Hepatocyte (in vitro differentiated cells): ENCODE results near the gene ABR. TPM values are rescaled to one million over a fixed set of nuclear protein-coding genes. Genes with fewer than 3 reads are reported as not detected.

Source experiments
- DNase-seq: peaks from one replicate; pipeline ENCODE4 v3.0.0-alpha.2; 2016; ENCODE audit warnings: low spot score
- H2AFZ ChIP-seq: fragments of 200-600 bp; sonication (generic); 2 replicates; pipeline ENCODE4 v1.6.0; 2016; ENCODE audit warnings: antibody characterized with exemption, mild to moderate bottlenecking
- H3K27ac ChIP-seq: fragments of 200-600 bp; sonication (generic); 2 replicates; pipeline ENCODE4 v1.5.1; 2016; ENCODE audit warnings: mild to moderate bottlenecking
- H3K27me3 ChIP-seq: fragments of 200-600 bp; sonication (generic); 2 replicates; pipeline ENCODE4 v1.6.1; 2016
- H3K36me3 ChIP-seq: fragments of 200-600 bp; sonication (generic); replicated peaks from 2 replicates; pipeline ENCODE4 v1.5.1; 2016; ENCODE audit warnings: low read depth; ENCODE audit not compliant: insufficient read depth
- H3K4me1 ChIP-seq: fragments of 200-600 bp; sonication (generic); 2 replicates; pipeline ENCODE4 v1.5.1; 2016; ENCODE audit warnings: mild to moderate bottlenecking, moderate library complexity; ENCODE audit not compliant: insufficient read depth
- H3K4me2 ChIP-seq: fragments of 200-600 bp; sonication (generic); 2 replicates; pipeline ENCODE4 v1.6.0; 2016
- H3K4me3 ChIP-seq: fragments of 200-600 bp; sonication (generic); 2 replicates; pipeline ENCODE4 v1.5.1; 2016; ENCODE audit warnings: mild to moderate bottlenecking
- H3K79me2 ChIP-seq: fragments of 200-600 bp; sonication (generic); 2 replicates; pipeline ENCODE4 v1.6.0; 2017; ENCODE audit warnings: mild to moderate bottlenecking
- H3K9me2 ChIP-seq: fragments of 200-600 bp; sonication (generic); replicated peaks from 2 replicates; pipeline ENCODE4 v1.6.0; 2017; ENCODE audit warnings: mild to moderate bottlenecking; ENCODE audit not compliant: insufficient read depth
- H3K9me3 ChIP-seq: fragments of 200-600 bp; sonication (generic); 2 replicates; pipeline ENCODE4 v1.5.1; 2016; ENCODE audit warnings: low read depth, mild to moderate bottlenecking
- H4K20me1 ChIP-seq: fragments of 200-600 bp; sonication (generic); 2 replicates; pipeline ENCODE4 v1.6.0; 2016; ENCODE audit warnings: mild to moderate bottlenecking; ENCODE audit not compliant: insufficient read depth, poor library complexity, severe bottlenecking
- CTCF ChIP-seq: fragments of 200-600 bp; sonication (generic); IDR thresholded peaks from 2 replicates; pipeline ENCODE4 v1.5.1; 2016; ENCODE audit warnings: antibody characterized with exemption, mild to moderate bottlenecking; ENCODE audit not compliant: poor library complexity
- EZH2 ChIP-seq: fragments of 200-600 bp; sonication (generic); IDR thresholded peaks from 2 replicates; pipeline ENCODE4 v1.6.1; 2016; ENCODE audit warnings: antibody characterized with exemption, mild to moderate bottlenecking, borderline replicate concordance
- EZH2phosphoT487 ChIP-seq: fragments of 200-600 bp; sonication (generic); IDR thresholded peaks from one replicate; pipeline ENCODE4 v1.6.1; 2018; ENCODE audit warnings: antibody characterized with exemption, mild to moderate bottlenecking, low read depth, moderate library complexity; ENCODE audit not compliant: unreplicated experiment, severe bottlenecking
- WGBS: methylation state at CpG from one replicate; pipeline ENCODE4 v1.1.6; 2016; ENCODE audit warnings: low lambda C conversion rate; ENCODE audit errors: missing lambda C conversion rate; 5-methylcytosine and 5-hydroxymethylcytosine counted together
- polyA plus RNA-seq: library from polyadenylated mRNA; unstranded; fragments of >200 nt; fragmentation: Nextera tagmentation; extraction: Ambion mirVana; gene quantifications from 2 replicates; pipeline ENCODE4 v1.2.1, GENCODE V29; 2016
- total RNA-seq: library from RNA; depleted of rRNA; stranded (reverse); fragments of >200 nt; gene quantifications from 2 replicates; pipeline ENCODE4 v1.2.3, GENCODE V29; 2014

ABR gene
- total and polyA plus RNA-seq, 2 experiments from 2014 or later, result 26.8 to 51.5 TPM

- Histone ChIP-seq H3K4me3 (no peak overlapping the region), H3K4me1 (no peaks in the 10 kb centered on the region), H3K36me3 (no peaks in the 10 kb centered on the region), H3K9me2 (no peaks in the 10 kb centered on the region), H3K79me2 (no peaks in the 10 kb centered on the region), H3K4me2 (no peak overlapping the region), H4K20me1 (no peaks in the 10 kb centered on the region), H2AFZ (no peak overlapping the region), H3K9me3 (no peaks in the 10 kb centered on the region), H3K27ac (no peak overlapping the region), H3K27me3 (no peaks in the 10 kb centered on the region)
- no peak for TF ChIP-seq EZH2
- TF ChIP-seq CTCF, result peak; percentile 41
- no peak for TF ChIP-seq EZH2phosphoT487
- WGBS, result 94% methylated on average over 13 of the region's 18 CpGs
- peak; percentile 58 for DNase-seq
Measured at GRCh38 chr17:1058423-1059130, 121.2 kb downstream of the ABR start.

- no peaks in the 10 kb centered on the region for H3K27me3 ChIP-seq
- no peak overlapping the region for H3K27ac ChIP-seq
- no peaks in the 10 kb centered on the region for H4K20me1 ChIP-seq
- H3K79me2 ChIP-seq, result no peaks in the 10 kb centered on the region
- H3K4me1 ChIP-seq, result no peaks in the 10 kb centered on the region
- TF ChIP-seq EZH2 (no peak), EZH2phosphoT487 (no peak), CTCF (no peak)
- H3K4me2 ChIP-seq, result no peak overlapping the region
- DNase-seq, result no peak
- no peaks in the 10 kb centered on the region for H3K36me3 ChIP-seq
- 87% methylated on average over 10 of the region's 10 CpGs for WGBS
- H3K4me3 ChIP-seq, result no peak overlapping the region
- no peaks in the 10 kb centered on the region for H3K9me3 ChIP-seq
- H2AFZ ChIP-seq, result no peak overlapping the region
- H3K9me2 ChIP-seq, result no peaks in the 10 kb centered on the region
Measured at GRCh38 chr17:1056761-1057160, 123.0 kb downstream of the ABR start.

- TF ChIP-seq CTCF, result peak; percentile 67
- no peak for TF ChIP-seq EZH2
- TF ChIP-seq EZH2phosphoT487, result no peak
- DNase-seq, result peak; percentile 81
- H3K79me2 ChIP-seq, result no peaks in the 10 kb centered on the region
- no peaks in the 10 kb centered on the region for H3K9me2 ChIP-seq
- no peak overlapping the region for H3K4me3 ChIP-seq
- H3K9me3 ChIP-seq, result no peaks in the 10 kb centered on the region
- H3K4me1 ChIP-seq, result no peaks in the 10 kb centered on the region
- no peak overlapping the region for H2AFZ ChIP-seq
- H3K27ac ChIP-seq, result no peak overlapping the region
- H4K20me1 ChIP-seq, result no peaks in the 10 kb centered on the region
- WGBS, result 62% methylated on average over 22 of the region's 22 CpGs
- H3K27me3 ChIP-seq, result no peaks in the 10 kb centered on the region
- H3K4me2 ChIP-seq, result no peak overlapping the region
- no peaks in the 10 kb centered on the region for H3K36me3 ChIP-seq
Measured at GRCh38 chr17:1055751-1056645, 123.8 kb downstream of the ABR start.
